GM12873 (cell line): Measurements from ENCODE around the gene PCDH1.
A peak's percentile ranks its signal among the peaks of the same experiment; 100 is the strongest.

ENCODE experiments used
- TF ChIP-seq, protein P1 (sequence below): IDR thresholded peaks from 2 replicates; pipeline ENCODE4 v1.5.1; 2012; ENCODE audit warnings: low read depth, mild to moderate bottlenecking, moderate library complexity, low read length, control low read depth; ENCODE audit not compliant: insufficient read depth; ENCODE audit errors: missing control alignments

PCDH1 gene

DNA sequence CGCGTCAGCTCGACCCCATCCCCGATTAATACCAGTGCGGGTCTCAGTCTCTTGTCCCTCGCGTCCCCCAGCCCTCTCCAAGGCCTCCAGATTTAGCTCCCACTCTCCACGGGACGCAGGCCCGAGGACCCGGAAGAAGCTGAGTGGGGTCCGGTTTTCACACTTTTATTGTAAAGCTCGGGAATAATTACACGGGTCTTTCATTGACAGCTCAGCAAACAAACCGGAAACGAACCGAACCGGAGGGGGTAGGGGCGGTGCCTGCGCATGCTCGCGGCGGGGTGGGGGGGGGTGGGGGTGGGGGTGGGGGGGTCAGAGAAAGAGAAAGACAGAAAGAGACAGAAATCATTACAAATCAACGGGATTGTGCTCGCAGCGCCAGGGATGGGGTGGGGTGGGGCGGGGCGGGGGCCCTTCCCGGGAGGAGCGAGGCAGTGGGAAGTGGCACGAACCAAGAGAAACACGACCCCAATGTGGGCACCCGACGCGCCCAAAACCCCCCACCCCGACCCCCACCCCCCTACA is 27.9 kb downstream of the PCDH1 start:
- TF ChIP-seq, protein P1, sequence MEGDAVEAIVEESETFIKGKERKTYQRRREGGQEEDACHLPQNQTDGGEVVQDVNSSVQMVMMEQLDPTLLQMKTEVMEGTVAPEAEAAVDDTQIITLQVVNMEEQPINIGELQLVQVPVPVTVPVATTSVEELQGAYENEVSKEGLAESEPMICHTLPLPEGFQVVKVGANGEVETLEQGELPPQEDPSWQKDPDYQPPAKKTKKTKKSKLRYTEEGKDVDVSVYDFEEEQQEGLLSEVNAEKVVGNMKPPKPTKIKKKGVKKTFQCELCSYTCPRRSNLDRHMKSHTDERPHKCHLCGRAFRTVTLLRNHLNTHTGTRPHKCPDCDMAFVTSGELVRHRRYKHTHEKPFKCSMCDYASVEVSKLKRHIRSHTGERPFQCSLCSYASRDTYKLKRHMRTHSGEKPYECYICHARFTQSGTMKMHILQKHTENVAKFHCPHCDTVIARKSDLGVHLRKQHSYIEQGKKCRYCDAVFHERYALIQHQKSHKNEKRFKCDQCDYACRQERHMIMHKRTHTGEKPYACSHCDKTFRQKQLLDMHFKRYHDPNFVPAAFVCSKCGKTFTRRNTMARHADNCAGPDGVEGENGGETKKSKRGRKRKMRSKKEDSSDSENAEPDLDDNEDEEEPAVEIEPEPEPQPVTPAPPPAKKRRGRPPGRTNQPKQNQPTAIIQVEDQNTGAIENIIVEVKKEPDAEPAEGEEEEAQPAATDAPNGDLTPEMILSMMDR, result no peak

DNA sequence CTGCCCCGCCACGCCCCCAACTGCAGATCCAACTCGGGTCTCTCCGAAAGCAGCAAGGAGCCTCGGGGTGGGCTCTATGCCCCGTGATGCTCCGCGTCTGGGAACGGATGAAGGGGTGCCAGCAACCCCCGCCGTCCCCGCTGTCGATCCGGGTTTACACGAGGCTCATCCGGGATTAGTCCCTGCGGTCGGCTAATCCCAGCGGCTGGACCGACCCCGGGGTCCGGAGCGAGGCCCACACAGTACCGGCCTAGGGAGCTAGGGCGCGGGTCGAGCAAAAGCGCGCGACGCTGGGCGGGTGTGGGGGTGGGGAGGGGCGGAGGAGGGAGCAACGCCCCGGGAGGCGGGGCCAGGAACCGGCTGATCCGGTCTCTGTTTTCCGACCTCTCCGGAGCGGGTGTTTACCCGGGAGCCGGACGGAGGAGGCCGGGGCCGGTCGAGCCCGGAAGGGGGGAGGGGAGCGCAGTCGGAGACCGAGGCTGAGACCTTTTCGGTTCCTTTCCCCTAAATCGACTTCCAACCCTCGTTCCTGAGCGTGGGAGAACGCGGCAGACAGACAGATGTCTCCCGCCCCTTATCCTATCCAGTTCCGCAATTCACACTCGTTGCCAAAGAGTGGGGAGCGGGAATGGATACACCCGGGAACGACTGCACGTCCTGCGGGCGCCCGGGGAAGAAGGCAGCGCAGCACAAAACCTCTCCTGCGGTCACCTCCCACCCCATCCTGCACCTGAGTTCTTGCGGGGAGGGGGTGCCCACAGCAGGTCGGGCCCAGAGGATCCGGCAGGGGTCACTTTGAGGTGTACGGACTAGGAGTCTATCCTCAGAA is 28.6 kb downstream of the PCDH1 start:
- TF ChIP-seq, protein P1, result no peak

DNA sequence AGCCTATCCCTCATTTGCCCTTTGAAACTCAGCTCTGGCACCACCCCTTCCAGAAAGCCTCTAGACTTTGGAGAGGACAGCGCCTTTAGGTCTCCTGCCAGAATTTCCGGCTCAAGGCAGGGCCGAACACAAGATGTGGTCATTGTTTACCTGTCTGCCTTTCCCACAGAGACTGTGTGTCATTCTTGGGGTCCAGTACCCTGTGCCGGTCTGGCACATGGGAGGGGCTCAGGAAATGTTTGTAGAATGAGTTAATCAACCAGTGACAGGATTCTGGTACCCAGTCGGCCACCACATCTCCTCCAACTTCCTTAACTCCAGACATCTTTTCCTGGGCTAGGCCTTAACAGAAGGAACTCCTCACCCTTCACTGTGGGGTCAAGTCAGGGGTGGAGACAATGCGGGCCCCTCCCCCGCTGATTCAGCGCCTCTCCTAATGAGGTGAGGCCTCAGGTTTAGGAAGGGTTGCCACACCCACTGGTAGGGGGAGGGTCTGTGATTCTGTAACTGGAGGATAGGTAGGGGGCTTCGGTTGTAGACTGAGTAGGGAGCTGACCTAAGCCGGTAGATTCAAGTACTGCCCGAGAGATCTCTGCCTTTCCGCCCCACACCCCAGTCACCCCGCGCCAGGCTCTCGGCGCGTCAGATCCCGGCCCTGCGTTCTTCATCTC is 29.3 kb downstream of the PCDH1 start:
- TF ChIP-seq, protein P1, result no peak

DNA sequence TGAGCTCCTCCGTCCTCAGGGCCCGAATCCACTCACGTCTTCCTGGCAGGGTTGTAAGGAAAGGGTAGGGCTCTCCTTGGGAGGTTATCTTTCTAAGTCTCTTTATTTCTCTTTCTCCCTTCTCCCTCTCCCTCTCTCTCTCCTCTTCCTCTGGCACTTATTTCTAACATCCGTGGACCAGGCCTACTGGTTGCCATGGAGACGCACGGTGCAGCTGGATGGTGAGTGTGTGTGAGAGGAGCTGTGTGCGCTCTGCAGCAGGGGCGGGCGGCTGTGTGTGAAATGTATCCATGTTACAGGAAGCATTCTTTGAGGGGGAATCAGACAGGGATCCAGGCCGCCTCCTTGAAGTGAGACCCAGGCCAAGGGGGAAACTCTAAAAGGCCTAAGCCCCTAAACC is 32.2 kb downstream of the PCDH1 start:
- TF ChIP-seq, protein P1, result no peak

DNA sequence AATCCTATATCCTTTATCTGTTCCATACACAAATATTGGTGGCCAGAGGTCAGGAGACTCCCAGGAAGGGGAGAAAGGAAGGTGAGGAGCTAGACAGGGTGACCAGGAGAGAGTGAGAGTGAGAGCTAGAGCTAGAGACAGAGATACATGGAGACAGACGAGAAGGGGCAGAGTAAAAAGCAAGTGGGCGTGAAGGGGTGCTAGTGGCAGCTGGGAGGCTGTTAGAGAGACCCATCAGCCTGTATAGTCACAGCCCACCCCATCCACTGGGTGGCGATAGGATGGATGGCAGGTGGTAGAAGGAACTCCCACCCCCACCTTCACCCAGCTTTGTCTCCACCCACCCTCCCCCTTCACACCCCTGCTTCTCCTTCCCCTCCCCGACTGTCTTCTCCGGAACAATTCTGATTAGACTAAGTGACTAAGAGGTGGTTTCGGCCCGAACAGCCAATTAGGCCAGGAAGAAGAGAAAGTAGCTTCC is 32.8 kb downstream of the PCDH1 start:
- TF ChIP-seq, protein P1, result peak; percentile 30

DNA sequence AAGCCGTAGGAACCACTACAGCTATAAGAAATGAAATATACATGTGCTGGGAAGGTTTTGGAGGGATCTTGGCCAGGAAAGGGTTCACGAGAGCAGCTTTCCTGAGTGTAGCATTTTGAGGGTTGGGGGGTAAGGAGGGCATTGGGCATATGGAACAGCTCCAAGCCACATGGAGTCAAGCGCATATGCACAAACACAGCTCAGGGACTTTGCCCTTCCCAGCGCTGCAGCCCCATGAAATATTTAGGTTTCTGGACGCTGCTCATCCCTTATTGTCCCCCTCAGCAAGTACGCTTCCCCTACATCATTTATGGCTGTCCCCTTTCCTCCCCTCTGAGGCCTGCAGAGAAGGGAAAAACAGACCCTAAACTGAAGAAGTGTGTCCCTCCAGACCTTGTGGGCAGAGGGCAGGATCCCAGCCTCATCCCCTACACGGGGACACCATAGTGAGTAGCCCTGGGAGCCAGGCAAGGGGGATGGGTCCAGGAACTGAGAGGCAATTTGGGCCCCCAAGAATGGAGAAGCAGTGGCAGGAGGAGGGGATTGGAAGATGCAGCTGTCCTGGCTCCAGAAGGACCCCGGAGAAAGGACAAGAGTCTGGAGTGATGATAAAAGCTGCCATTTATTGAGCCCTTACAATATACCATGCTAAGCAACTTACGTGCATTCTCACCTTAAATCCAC is 33.7 kb downstream of the PCDH1 start:
- TF ChIP-seq, protein P1, result no peak
